ENCODE data around the gene PGR.

The PGR gene

DNA sequence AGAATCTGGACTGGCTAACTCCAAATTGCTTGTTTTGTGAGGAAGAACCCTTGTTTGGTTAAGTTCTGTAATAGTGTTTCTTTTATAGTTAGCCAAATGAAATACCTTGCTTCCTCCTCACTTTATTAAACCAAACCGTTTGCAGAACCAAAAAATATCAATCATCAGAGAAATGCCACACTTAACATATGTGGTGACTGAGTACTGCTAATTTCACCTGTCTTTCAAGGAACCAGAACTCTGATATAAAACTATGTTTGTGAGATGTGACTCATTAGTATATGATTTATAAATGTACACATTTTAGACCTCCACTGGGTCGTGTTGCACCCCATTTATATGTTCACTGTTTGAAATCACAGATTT, 119.9 kb downstream of the PGR start:
- Histone ChIP-seq H3K9me3 (ENCODE audit: control insufficient read depth, low read length) (no peaks in the 10 kb centered on the region), H3K9ac (ENCODE audit: low read length) (no peak overlapping the region), H3K36me3 (ENCODE audit: control insufficient read depth, insufficient read depth, low read length, severe bottlenecking) (no peaks in the 10 kb centered on the region), H3K4me1 (ENCODE audit: control insufficient read depth, insufficient read depth, low read length) (no peaks in the 10 kb centered on the region), H3K27me3 (replicated peaks; ENCODE audit: control insufficient read depth, insufficient read depth, low read length) (no peaks in the 10 kb centered on the region), H3K4me3 (ENCODE audit: low read length) (no peak overlapping the region)
- no peak for DNase-seq (ENCODE audit: low read depth)

DNA sequence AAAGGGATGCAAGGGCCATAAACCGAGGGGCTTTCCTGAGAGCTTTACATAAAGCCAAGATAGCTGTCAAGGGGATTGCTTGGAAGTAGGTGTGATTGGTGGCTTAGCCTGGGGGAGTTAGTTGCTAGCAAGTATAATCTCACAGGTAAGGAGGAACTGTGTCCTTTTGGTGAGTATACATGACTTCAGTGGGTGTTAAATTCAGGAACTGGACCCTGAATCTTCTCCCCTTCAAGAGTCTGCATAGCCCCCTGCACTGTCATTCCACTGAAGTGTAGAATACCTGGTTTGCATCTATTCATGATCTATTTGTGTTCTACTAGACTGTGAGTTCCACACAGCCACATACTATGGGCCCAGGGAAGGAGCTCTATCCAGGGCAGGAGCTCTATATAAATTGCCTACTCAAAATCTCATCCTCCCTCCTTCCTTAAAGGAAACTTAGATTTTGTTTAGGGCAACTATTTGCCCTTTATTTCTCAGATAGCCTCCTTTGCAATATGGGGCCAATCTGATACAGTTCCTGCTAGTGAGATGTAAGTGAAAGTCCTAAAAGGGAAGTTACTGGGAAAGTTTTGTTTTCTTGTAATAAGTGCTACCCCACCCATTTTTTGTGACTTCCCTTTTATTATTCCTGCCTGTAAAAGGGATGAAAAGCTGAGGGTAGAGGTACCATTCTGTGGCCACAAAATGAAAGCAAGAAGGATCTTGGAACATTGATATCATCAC, 120.5 kb downstream of the PGR start:
- H3K27me3 ChIP-seq (replicated peaks; ENCODE audit: control insufficient read depth, insufficient read depth, low read length) = no peaks in the 10 kb centered on the region
- no peaks in the 10 kb centered on the region for H3K4me1 ChIP-seq (ENCODE audit: control insufficient read depth, insufficient read depth, low read length)
- no peaks in the 10 kb centered on the region for H3K36me3 ChIP-seq (ENCODE audit: control insufficient read depth, insufficient read depth, low read length, severe bottlenecking)
- no peak for DNase-seq (ENCODE audit: low read depth)
- H3K9me3 ChIP-seq (ENCODE audit: control insufficient read depth, low read length) = no peaks in the 10 kb centered on the region
- no peak overlapping the region for H3K4me3 ChIP-seq (ENCODE audit: low read length)
- no peak overlapping the region for H3K9ac ChIP-seq (ENCODE audit: low read length)

DNA sequence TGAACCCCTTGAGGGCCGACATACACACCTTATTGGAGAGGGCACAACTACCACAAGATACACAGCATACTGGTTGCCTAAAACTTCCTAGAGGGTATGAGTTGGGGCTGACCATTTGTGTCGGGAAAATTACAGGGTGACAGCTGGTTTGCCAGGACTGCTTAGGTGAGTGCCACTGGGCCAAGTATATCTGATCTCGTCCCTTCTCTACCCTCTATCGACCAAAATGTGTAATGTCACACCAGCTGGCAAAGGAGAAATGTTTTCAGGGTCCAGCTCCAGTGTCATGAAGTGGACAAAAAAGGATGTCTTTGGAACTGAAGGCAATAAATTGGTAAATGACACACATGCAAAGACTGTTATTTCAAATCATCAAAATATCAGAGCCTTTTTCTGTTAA, 126.1 kb downstream of the PGR start:
- Histone ChIP-seq H3K4me1 (ENCODE audit: control insufficient read depth, insufficient read depth, low read length) (no peaks in the 10 kb centered on the region), H3K4me3 (ENCODE audit: low read length) (no peak overlapping the region), H3K9ac (ENCODE audit: low read length) (no peak overlapping the region), H3K9me3 (ENCODE audit: control insufficient read depth, low read length) (no peaks in the 10 kb centered on the region), H3K27me3 (replicated peaks; ENCODE audit: control insufficient read depth, insufficient read depth, low read length) (no peaks in the 10 kb centered on the region), H3K36me3 (ENCODE audit: control insufficient read depth, insufficient read depth, low read length, severe bottlenecking) (no peaks in the 10 kb centered on the region)
- DNase-seq (ENCODE audit: low read depth) = no peak

DNA sequence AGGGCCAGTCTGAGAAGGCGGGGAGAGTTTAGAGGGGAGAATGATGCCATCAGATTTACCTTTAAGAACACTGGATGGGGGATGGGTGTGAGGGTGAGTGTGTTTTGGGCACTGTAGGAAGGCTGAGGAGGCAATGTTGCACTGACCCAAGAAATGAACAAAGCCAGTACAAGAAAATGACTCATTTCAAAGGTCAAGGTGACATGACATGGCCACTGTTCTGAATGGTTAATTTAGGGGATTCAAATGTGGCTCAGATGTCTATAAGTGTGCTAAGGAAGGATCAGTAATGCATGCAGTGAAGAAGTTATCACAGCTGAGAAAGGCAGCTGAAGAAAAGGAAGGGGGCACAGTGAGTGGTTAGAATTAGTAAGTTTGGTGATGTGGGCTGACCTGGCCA, 129.9 kb downstream of the PGR start:
- Histone ChIP-seq H3K4me3 (ENCODE audit: low read length) (no peak overlapping the region), H3K36me3 (ENCODE audit: control insufficient read depth, insufficient read depth, low read length, severe bottlenecking) (no peaks in the 10 kb centered on the region), H3K9me3 (ENCODE audit: control insufficient read depth, low read length) (no peaks in the 10 kb centered on the region), H3K27me3 (replicated peaks; ENCODE audit: control insufficient read depth, insufficient read depth, low read length) (no peaks in the 10 kb centered on the region), H3K9ac (ENCODE audit: low read length) (no peak overlapping the region), H3K4me1 (ENCODE audit: control insufficient read depth, insufficient read depth, low read length) (no peaks in the 10 kb centered on the region)
- DNase-seq (ENCODE audit: low read depth) = no peak

DNA sequence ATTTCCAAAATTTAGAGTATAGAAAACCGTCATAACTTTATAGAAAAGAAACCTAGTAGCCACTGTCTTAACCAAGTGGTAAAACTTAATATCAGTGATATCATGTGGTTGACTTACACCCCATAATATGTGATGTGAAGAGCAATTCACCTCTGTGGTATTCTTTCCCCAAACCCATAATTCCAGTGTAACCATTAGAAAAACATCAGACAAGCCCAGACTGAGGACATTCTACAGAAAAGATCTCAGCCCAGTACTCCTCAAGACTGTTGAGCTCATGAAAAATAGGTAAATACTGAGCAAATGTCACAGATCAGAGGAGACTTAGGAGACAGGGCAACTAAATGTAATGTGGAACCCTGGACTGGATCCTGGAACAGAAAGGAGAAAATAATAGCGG, 134.6 kb downstream of the PGR start:
- Histone ChIP-seq H3K4me3 (ENCODE audit: low read length) (no peak overlapping the region), H3K36me3 (ENCODE audit: control insufficient read depth, insufficient read depth, low read length, severe bottlenecking) (no peaks in the 10 kb centered on the region), H3K27me3 (replicated peaks; ENCODE audit: control insufficient read depth, insufficient read depth, low read length) (no peaks in the 10 kb centered on the region), H3K4me1 (ENCODE audit: control insufficient read depth, insufficient read depth, low read length) (no peaks in the 10 kb centered on the region), H3K9ac (ENCODE audit: low read length) (no peak overlapping the region), H3K9me3 (ENCODE audit: control insufficient read depth, low read length) (no peaks in the 10 kb centered on the region)
- DNase-seq (ENCODE audit: low read depth) = no peak

DNA sequence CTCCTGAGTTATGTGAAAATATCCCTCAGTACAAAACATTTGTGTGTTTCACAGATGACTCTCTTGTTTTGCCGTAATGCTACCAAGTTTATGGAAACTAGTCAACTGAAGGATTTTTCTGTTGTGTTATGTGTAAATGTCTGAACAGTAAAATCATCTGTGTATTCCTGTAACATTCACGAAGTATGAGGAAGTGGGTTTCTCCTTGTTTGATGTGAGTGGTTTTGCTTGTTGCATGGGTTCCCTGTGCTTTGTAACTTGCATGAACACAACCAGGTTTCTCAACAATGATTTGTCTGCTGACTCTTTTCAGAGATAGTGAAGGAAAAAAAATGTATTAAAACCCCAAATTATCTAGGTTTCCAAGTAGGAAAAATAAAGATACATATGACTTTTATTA, 138.1 kb downstream of the PGR start:
- DNase-seq (ENCODE audit: low read depth) = no peak
- H3K36me3 ChIP-seq (ENCODE audit: control insufficient read depth, insufficient read depth, low read length, severe bottlenecking) = no peaks in the 10 kb centered on the region
- no peak overlapping the region for H3K9ac ChIP-seq (ENCODE audit: low read length)
- no peaks in the 10 kb centered on the region for H3K27me3 ChIP-seq (replicated peaks; ENCODE audit: control insufficient read depth, insufficient read depth, low read length)
- H3K4me1 ChIP-seq (ENCODE audit: control insufficient read depth, insufficient read depth, low read length) = no peaks in the 10 kb centered on the region
- H3K9me3 ChIP-seq (ENCODE audit: control insufficient read depth, low read length) = no peaks in the 10 kb centered on the region
- no peak overlapping the region for H3K4me3 ChIP-seq (ENCODE audit: low read length)

DNA sequence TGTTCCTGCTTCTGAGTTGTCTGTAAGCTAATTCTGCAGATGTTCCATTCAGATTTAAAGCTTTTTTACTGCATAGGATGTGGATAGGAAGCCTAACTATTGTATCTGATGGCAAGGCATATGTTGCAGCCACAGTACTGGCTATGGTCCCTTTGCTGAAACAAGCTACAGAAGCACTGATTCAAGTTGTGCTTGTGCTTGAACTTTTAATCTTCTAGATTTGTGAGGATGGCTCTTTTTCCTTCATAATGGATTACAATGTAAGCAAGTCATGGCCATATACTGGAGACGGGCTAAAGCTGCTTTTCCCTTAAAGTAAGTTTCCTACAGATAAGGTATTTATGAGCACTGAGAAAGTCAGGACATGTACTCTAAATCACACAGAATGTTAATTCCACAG, 138.7 kb downstream of the PGR start:
- no peak overlapping the region for H3K4me3 ChIP-seq (ENCODE audit: low read length)
- H3K9me3 ChIP-seq (ENCODE audit: control insufficient read depth, low read length) = no peaks in the 10 kb centered on the region
- no peaks in the 10 kb centered on the region for H3K4me1 ChIP-seq (ENCODE audit: control insufficient read depth, insufficient read depth, low read length)
- H3K36me3 ChIP-seq (ENCODE audit: control insufficient read depth, insufficient read depth, low read length, severe bottlenecking) = no peaks in the 10 kb centered on the region
- no peak overlapping the region for H3K9ac ChIP-seq (ENCODE audit: low read length)
- H3K27me3 ChIP-seq (replicated peaks; ENCODE audit: control insufficient read depth, insufficient read depth, low read length) = no peaks in the 10 kb centered on the region
- DNase-seq (ENCODE audit: low read depth) = no peak

DNA sequence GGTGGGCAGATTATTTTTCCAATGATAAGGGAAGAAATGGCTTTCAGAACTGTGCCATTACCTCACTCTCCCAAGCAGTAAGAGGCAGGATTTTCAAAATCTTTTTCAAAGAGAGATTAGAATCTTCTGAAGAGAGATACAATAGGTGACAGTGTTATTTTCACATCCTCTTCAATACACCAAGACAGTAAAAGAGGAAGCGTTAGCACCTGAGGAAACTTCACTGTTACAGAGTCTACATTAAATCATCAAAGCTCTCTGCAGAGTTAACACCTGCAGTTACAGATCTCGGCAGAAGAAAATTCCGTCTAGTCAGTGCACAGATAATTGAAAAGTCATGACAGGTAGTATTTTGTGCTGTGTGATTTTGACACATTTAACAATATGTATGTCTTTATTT, 144.9 kb downstream of the PGR start:
- Histone ChIP-seq H3K9ac (ENCODE audit: low read length) (no peak overlapping the region), H3K36me3 (ENCODE audit: control insufficient read depth, insufficient read depth, low read length, severe bottlenecking) (no peaks in the 10 kb centered on the region), H3K4me1 (ENCODE audit: control insufficient read depth, insufficient read depth, low read length) (no peaks in the 10 kb centered on the region), H3K27me3 (replicated peaks; ENCODE audit: control insufficient read depth, insufficient read depth, low read length) (no peaks in the 10 kb centered on the region), H3K4me3 (ENCODE audit: low read length) (no peak overlapping the region), H3K9me3 (ENCODE audit: control insufficient read depth, low read length) (no peaks in the 10 kb centered on the region)
- DNase-seq (ENCODE audit: low read depth) = no peak

DNA sequence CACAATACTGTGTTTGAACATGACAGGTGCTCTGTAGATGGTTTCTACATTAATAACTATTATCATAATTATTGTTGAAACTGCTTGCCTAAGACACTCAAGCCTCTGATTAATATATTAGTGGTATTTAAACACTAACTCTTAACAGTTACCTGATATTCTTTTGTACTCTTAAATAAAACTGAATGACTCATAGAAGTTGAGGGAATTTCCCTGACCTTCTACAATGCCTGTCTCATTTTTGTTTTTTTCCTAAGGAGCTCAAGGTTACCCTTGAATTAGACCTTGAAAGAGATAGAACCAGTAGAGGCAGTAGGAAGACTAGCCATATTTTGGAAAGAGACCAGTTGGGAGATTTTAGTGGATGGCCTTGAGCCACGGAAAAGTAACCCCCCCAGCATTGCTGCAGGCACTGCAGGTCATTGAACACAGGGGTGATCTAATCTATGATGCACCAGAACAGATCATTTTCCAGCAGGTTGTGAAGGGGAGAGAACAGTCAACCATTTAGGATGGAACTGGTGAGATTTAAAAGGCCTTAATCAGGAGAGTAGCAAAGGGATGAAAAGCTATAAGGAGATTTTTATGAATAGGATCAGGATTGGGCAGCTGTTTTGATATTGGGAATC, 148.3 kb downstream of the PGR start:
- Histone ChIP-seq H3K9me3 (ENCODE audit: control insufficient read depth, low read length) (no peaks in the 10 kb centered on the region), H3K36me3 (ENCODE audit: control insufficient read depth, insufficient read depth, low read length, severe bottlenecking) (peaks cover 19% of the 10 kb centered on the region), H3K27me3 (replicated peaks; ENCODE audit: control insufficient read depth, insufficient read depth, low read length) (no peaks in the 10 kb centered on the region), H3K9ac (ENCODE audit: low read length) (no peak overlapping the region), H3K4me3 (ENCODE audit: low read length) (no peak overlapping the region), H3K4me1 (ENCODE audit: control insufficient read depth, insufficient read depth, low read length) (no peaks in the 10 kb centered on the region)
- no peak for DNase-seq (ENCODE audit: low read depth)

DNA sequence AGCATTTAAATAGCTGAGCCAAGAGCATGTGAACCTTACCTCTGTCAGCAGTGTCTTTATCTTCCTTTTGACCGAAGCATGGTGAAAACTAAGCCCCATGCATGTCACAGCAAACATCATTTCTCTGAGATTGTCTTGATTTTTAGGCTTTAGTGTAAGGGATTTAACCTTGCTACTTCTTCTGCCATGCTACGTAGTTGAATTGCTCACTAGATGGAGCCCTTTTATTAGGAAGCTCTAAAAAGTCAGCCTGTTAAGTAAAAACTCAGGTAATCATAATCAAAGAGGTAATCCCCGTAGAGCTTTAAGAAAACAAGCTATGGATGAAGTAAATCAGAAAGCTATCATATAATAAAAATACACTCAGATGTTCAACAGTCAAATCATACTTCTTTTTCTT, 149.5 kb downstream of the PGR start:
- DNase-seq (ENCODE audit: low read depth) = peak; percentile 19
- H3K9ac ChIP-seq (ENCODE audit: low read length) = no peak overlapping the region
- no peaks in the 10 kb centered on the region for H3K27me3 ChIP-seq (replicated peaks; ENCODE audit: control insufficient read depth, insufficient read depth, low read length)
- H3K4me3 ChIP-seq (ENCODE audit: low read length) = no peak overlapping the region
- no peaks in the 10 kb centered on the region for H3K9me3 ChIP-seq (ENCODE audit: control insufficient read depth, low read length)
- no peaks in the 10 kb centered on the region for H3K4me1 ChIP-seq (ENCODE audit: control insufficient read depth, insufficient read depth, low read length)
- H3K36me3 ChIP-seq (ENCODE audit: control insufficient read depth, insufficient read depth, low read length, severe bottlenecking) = peaks cover 26% of the 10 kb centered on the region

Data from adipocyte (in vitro differentiated cells).